ENCODE measurements around the gene COL28A1.

COL28A1 gene

DNA sequence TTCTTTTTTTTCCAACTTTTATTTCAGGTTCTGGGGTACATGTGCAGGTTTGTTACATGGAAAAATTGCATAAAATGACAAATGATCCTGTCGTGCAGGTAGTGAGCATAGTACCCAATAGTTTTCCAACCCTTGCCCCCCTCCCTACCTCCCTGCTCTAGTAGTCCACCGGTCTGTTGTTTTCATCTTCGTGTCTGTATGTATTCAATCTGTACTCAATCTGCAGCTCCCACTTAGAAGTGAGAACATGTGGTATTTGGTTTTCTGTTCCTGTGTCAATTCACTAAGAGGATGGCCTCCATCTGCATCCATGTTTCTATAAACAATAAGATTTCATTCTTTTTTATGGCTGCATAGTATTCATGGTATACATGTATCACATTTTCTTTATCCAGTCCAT lies 202.1 kb downstream of the COL28A1 start:
- no peak for DNase-seq (ENCODE audit: low read depth)
- no peak overlapping the region for H3K4me3 ChIP-seq (ENCODE audit: low read depth, low read length)
- TF ChIP-seq, protein P1, sequence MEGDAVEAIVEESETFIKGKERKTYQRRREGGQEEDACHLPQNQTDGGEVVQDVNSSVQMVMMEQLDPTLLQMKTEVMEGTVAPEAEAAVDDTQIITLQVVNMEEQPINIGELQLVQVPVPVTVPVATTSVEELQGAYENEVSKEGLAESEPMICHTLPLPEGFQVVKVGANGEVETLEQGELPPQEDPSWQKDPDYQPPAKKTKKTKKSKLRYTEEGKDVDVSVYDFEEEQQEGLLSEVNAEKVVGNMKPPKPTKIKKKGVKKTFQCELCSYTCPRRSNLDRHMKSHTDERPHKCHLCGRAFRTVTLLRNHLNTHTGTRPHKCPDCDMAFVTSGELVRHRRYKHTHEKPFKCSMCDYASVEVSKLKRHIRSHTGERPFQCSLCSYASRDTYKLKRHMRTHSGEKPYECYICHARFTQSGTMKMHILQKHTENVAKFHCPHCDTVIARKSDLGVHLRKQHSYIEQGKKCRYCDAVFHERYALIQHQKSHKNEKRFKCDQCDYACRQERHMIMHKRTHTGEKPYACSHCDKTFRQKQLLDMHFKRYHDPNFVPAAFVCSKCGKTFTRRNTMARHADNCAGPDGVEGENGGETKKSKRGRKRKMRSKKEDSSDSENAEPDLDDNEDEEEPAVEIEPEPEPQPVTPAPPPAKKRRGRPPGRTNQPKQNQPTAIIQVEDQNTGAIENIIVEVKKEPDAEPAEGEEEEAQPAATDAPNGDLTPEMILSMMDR (IDR thresholded peaks at IDR 0.05; ENCODE audit: low read depth, low read length) = no peak
- no peak for TF ChIP-seq POLR2A (IDR thresholded peaks at IDR 0.05; ENCODE audit: extremely low read depth, insufficient read length)
- TF ChIP-seq, protein P2, sequence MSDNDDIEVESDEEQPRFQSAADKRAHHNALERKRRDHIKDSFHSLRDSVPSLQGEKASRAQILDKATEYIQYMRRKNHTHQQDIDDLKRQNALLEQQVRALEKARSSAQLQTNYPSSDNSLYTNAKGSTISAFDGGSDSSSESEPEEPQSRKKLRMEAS (IDR thresholded peaks at IDR 0.05; ENCODE audit: low read depth, low read length) = no peak
- no peak for TF ChIP-seq MYC (IDR thresholded peaks at IDR 0.05; ENCODE audit: low read depth, low read length)

DNA sequence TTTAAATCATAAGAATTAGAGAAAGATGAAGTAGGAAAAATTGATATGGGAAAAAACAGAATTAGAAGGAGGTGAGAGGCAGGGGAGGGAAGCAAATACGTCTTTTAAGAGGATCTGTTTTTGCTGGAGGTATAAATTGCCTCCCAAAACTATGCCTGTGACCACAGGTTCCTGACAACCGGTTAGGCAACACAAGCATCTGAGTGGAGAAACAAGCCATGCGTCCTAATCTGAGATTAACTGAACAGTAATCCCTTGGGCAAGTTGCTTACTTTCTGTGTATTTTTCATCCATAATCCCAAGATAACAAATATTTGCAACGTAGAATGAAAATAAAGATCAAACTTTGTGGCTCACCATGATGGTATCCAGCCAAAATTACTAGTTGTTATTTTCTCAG lies 204.2 kb downstream of the COL28A1 start:
- DNase-seq (ENCODE audit: low read depth) = no peak
- TF ChIP-seq, protein P2 (IDR thresholded peaks at IDR 0.05; ENCODE audit: low read depth, low read length) = no peak
- no peak overlapping the region for H3K4me3 ChIP-seq (ENCODE audit: low read depth, low read length)

DNA sequence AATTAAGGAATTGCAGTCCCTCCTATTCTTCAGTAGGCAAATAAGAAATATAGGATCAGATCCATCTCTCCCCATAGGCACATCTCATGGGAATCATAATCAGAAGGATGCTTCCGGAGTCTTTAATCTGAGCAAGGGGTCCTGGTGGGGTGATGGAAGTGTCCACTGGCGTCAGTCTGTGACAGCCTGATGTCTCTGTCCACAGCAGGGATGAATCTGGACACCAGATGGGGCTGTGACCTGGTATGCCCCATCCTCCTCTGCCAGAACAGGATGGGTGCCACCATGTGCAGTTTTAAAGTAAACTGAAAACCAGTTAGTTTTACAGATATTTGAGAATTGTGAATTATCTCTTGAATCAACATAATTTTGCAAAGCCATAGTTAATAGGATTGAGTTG lies 204.7 kb downstream of the COL28A1 start:
- no peak for DNase-seq (ENCODE audit: low read depth)
- TF ChIP-seq POLR2A (IDR thresholded peaks at IDR 0.05; ENCODE audit: extremely low read depth, insufficient read length) = no peak
- TF ChIP-seq, protein P2 (IDR thresholded peaks at IDR 0.05; ENCODE audit: low read depth, low read length) = no peak
- TF ChIP-seq, protein P1 (IDR thresholded peaks at IDR 0.05; ENCODE audit: low read depth, low read length) = no peak
- TF ChIP-seq MYC (IDR thresholded peaks at IDR 0.05; ENCODE audit: low read depth, low read length) = no peak
- no peak overlapping the region for H3K4me3 ChIP-seq (ENCODE audit: low read depth, low read length)

DNA sequence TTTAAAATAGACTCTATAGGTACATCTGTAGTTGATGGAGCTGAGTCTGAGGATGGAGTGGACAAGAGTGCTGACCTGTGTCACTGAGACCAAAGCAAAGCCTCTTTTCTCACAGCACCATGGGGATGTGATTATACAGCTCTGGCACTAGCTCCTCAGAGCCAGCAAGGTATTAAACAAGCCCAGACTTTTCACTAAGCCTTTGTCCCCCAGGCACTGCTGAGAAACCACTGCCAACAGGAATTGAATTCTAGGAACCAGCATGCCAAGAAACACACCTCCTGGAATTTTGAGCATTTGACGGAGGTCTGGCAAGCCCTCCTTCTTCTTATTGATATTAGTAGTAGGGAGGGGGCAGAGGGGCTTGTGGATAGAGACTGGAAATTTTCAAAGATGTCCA lies 206.3 kb downstream of the COL28A1 start:
- no peak for DNase-seq (ENCODE audit: low read depth)
- no peak overlapping the region for H3K4me3 ChIP-seq (ENCODE audit: low read depth, low read length)
- no peak for TF ChIP-seq MYC (IDR thresholded peaks at IDR 0.05; ENCODE audit: low read depth, low read length)
- TF ChIP-seq, protein P2 (IDR thresholded peaks at IDR 0.05; ENCODE audit: low read depth, low read length) = no peak

DNA sequence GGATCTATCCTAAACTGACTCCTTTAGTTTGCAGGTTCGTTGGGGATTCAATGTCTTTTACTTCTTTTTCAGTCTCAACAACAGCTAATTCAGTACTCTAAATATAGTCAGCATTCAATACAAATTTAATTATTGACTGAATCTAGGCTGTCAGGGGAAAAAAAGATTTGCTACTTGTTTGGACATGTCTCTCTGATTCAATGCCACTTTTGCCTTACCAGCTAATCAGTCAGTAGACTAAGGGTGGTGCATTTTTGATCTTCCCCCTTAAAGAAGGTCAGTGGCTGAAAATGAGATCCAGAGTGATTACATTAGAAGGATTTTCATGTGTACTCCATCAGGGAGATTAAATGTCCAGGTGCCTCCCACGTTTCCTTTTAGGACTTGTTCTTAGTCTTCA lies 208.2 kb downstream of the COL28A1 start:
- no peak for DNase-seq (ENCODE audit: low read depth)
- no peak overlapping the region for H3K4me3 ChIP-seq (ENCODE audit: low read depth, low read length)
- TF ChIP-seq, protein P2 (IDR thresholded peaks at IDR 0.05; ENCODE audit: low read depth, low read length) = no peak
- TF ChIP-seq POLR2A (IDR thresholded peaks at IDR 0.05; ENCODE audit: extremely low read depth, insufficient read length) (no peak), MYC (IDR thresholded peaks at IDR 0.05; ENCODE audit: low read depth, low read length) (no peak)
- TF ChIP-seq, protein P1 (IDR thresholded peaks at IDR 0.05; ENCODE audit: low read depth, low read length) = no peak

DNA sequence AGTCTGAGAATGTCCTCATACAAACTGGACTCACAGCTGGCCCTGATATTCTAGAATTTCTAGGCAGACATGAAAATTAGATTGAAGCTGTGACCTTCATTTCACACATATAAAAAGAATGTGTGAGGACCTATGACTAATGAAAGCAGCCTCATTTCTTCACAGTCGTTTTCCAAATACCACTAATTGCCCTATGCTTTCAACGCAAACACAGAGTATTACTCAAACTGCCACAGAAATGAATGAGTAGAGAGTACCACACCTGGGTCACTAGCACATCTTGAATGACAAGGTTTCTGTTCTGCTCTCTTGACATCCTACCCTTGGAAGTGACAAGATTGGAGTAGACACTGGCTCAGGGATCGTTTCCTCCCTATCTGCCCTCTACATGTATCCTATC lies 211.0 kb downstream of the COL28A1 start:
- H3K4me3 ChIP-seq (ENCODE audit: low read depth, low read length) = no peak overlapping the region
- DNase-seq (ENCODE audit: low read depth) = no peak
- TF ChIP-seq, protein P2 (IDR thresholded peaks at IDR 0.05; ENCODE audit: low read depth, low read length) = no peak
- TF ChIP-seq, protein P1 (IDR thresholded peaks at IDR 0.05; ENCODE audit: low read depth, low read length) = no peak
- no peak for TF ChIP-seq MYC (IDR thresholded peaks at IDR 0.05; ENCODE audit: low read depth, low read length)
- TF ChIP-seq POLR2A (IDR thresholded peaks at IDR 0.05; ENCODE audit: extremely low read depth, insufficient read length) = no peak

DNA sequence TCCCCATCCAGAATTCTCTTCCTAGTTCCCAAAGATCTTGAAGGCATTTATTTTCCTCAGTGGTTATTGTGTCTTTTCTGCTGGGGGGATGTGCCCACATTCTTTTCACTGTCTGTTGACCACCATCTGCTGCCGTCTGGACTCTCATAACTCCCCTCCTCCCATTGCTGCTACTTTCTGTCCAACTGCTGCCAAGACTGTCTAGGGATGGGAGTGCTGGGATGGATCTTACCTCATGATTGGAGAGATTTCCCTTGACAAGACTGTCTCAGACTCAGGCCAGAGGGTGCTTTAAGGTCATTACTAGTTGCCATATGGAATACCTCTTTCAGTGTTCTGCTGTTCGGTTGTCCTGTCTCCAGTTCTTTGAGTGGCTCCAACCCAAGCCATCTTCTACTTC lies 211.8 kb downstream of the COL28A1 start:
- H3K4me3 ChIP-seq (ENCODE audit: low read depth, low read length) = no peak overlapping the region
- no peak for TF ChIP-seq MYC (IDR thresholded peaks at IDR 0.05; ENCODE audit: low read depth, low read length)
- no peak for TF ChIP-seq POLR2A (IDR thresholded peaks at IDR 0.05; ENCODE audit: extremely low read depth, insufficient read length)
- TF ChIP-seq, protein P1 (IDR thresholded peaks at IDR 0.05; ENCODE audit: low read depth, low read length) = no peak
- TF ChIP-seq, protein P2 (IDR thresholded peaks at IDR 0.05; ENCODE audit: low read depth, low read length) = no peak
- DNase-seq (ENCODE audit: low read depth) = no peak
